Activated CD4-positive, alpha-beta memory T cell treated with anti-CD3 and anti-CD28 coated beads for 36 hours (primary cell): ENCODE measurements around the gene EVI5. TPM values are rescaled to one million over a fixed set of nuclear protein-coding genes. Genes with fewer than 3 reads are reported as not detected.
A peak's percentile ranks its signal among the peaks of the same experiment; 100 is the strongest.

Experiments used
- CTCF ChIA-PET: fragments of 350-600 bp; sonication (Branson Sonifier 250); formaldehyde crosslinking; loops from one replicate; lab custom pipeline; 2021; ENCODE audit warnings: antibody characterized with exemption, inconsistent platforms; lab: Charles Lee
- POLR2A ChIA-PET: fragments of 350-600 bp; sonication (Branson Sonifier 250); formaldehyde crosslinking; loops from one replicate; lab custom pipeline; 2021; ENCODE audit warnings: antibody characterized with exemption; lab: Charles Lee
- DNase-seq: peaks from one replicate; pipeline ENCODE4 v3.0.0-alpha.2; 2020
- H3K27ac Mint-ChIP-seq: one replicate; pipeline ENCODE4 v1.8.0; 2021; ENCODE audit warnings: mixed read lengths
- H3K27me3 Mint-ChIP-seq: one replicate; pipeline ENCODE4 v1.8.0; 2021; ENCODE audit warnings: mixed read lengths
- H3K36me3 Mint-ChIP-seq: one replicate; pipeline ENCODE4 v1.8.0; 2021; ENCODE audit warnings: mixed read lengths
- H3K4me1 Mint-ChIP-seq: one replicate; pipeline ENCODE4 v1.8.0; 2021; ENCODE audit warnings: low read depth, mixed read lengths
- H3K4me3 Mint-ChIP-seq: one replicate; pipeline ENCODE4 v1.8.0; 2021; ENCODE audit warnings: mild to moderate bottlenecking, mixed read lengths
- H3K9me3 Mint-ChIP-seq: one replicate; pipeline ENCODE4 v1.8.0; 2021; ENCODE audit warnings: mixed read lengths
- intact Hi-C: fragments of 100-400 bp; cut with micrococcal nuclease; formaldehyde crosslinking; loops from one replicate; pipeline ENCODE4 v1.15.1; 2023
- total RNA-seq, 2 experiments: library from RNA; stranded (reverse); gene quantifications; one replicate each; pipeline ENCODE4 v1.2.3, GENCODE V29; 2021

EVI5 gene
- total RNA-seq, 2 experiments from 2014 or later: 36.0 to 37.2 TPM

DNA sequence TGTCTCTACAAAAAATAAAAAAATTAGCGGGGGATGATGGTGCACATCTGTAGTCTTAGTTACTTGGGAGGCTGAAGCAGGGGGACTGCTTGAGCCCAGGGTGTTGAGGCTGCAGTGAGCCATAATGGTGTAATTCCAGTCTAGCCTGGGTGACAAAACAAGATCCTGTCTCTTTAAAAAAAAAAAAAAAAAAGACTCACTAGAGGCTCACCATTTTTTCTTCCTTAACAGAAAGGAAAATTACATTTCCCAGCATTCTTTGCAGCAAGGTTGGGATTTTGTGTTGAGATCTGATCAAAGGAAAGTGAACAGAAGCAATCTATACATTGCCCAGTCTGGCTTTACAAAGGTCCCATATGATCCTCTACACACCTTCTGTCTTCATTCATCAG, 319.7 kb downstream of the EVI5 start:
- intact Hi-C loops: loop anchor here (2.0 kb wide), 1 partner anchor 14 kb away; no protein-coding TSS in a partner anchor
- DNase-seq: no peak
- ChIA-PET POLR2A (interaction anchor here (0.9 kb wide), 1 partner anchor 17 kb away, joined by 4 read pairs; no protein-coding TSS in a partner anchor), CTCF (no interaction called here)
- no peaks in the 10 kb centered on the region for H3K9me3 Mint-ChIP-seq
- no peaks in the 10 kb centered on the region for H3K27me3 Mint-ChIP-seq
- H3K4me3 Mint-ChIP-seq: no peak overlapping the region
- peaks cover 58% of the 10 kb centered on the region for H3K4me1 Mint-ChIP-seq
- peak overlapping the region; percentile 67 for H3K27ac Mint-ChIP-seq
- H3K36me3 Mint-ChIP-seq: peaks cover 12% of the 10 kb centered on the region

DNA sequence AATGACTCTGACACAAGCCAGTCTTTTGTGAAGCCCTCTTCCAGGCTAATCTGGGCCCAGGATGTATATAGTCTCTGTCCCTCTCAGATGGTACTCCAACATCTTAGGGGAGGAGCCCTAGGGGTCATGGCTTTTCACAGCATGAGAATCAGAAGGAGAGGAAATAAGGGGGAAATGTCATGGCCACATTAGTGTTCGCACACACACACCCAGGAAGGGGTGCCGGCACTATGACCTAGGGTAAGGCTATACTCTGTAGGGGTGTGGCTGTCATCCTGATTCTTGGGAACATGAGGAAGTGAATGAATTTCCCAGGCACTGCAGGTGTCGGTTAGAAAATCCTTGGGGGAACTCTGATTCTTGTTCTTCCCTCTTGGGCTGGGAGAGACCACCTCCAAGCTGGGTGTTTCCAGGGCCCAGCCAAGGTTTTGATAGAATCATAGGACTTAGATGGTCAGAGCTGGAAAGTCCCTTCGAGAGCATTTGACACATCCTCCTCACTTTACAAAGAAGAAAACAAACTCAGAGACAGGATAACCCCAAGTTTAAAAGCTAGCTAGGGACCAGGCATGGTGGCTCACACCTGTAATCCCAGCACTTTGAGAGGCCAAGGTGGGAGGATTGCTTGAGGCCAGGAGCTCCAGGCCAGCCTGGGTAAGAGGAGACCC, 320.2 kb downstream of the EVI5 start:
- Mint-ChIP-seq H3K27me3 (no peaks in the 10 kb centered on the region), H3K27ac (peak overlapping the region; percentile 67), H3K4me3 (no peak overlapping the region), H3K9me3 (no peaks in the 10 kb centered on the region), H3K36me3 (peaks cover 9% of the 10 kb centered on the region), H3K4me1 (peaks cover 61% of the 10 kb centered on the region)
- POLR2A ChIA-PET: interaction anchor here (0.9 kb wide), 1 partner anchor 18 kb away, joined by 4 read pairs; no protein-coding TSS in a partner anchor
- intact Hi-C loops: loop anchor here (2.0 kb wide), 1 partner anchor 14 kb away; no protein-coding TSS in a partner anchor
- no peak for DNase-seq
- CTCF ChIA-PET: no interaction called here

DNA sequence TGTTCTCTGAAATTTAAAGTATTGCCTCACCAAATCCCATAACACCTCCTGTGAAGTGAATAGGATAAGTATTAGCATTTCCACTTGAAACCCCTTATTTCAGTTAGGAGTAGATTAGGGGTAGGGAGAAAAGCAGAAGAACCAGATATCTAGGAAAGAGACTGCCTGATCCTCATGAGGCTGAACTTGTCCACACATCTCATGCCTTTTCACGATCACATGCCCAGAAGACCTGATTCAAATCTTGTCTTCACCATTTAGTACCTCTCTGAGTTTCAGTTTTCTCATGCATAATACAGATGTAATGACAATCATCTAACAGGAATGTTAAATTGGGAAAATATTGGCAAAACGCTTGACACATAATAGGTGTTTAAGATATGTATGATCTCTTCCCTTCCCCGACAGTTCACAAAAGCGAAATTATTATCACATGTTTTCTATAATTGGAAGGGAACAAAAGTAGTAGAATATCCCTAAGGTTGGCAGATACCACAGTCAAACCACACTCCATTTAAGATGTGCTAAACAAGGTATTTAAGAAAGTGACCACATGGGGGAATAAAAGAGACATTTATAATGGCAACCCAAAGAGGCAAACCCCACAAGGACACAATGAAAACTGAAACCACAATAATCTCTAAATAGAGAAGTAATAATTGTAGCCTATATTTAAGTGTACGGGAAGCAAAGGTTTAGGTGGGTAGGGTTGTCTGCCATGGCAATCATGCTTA, 323.4 kb downstream of the EVI5 start:
- Mint-ChIP-seq H3K27ac (no peak overlapping the region), H3K36me3 (peaks cover 2% of the 10 kb centered on the region), H3K4me3 (no peak overlapping the region), H3K9me3 (no peaks in the 10 kb centered on the region), H3K27me3 (no peaks in the 10 kb centered on the region), H3K4me1 (peaks cover 52% of the 10 kb centered on the region)
- intact Hi-C loops: no loop called here
- ChIA-PET CTCF (interaction anchor here (2.1 kb wide), 1 partner anchor 464 kb away, joined by 6 read pairs; no protein-coding TSS in a partner anchor), POLR2A (no interaction called here)
- no peak for DNase-seq

DNA sequence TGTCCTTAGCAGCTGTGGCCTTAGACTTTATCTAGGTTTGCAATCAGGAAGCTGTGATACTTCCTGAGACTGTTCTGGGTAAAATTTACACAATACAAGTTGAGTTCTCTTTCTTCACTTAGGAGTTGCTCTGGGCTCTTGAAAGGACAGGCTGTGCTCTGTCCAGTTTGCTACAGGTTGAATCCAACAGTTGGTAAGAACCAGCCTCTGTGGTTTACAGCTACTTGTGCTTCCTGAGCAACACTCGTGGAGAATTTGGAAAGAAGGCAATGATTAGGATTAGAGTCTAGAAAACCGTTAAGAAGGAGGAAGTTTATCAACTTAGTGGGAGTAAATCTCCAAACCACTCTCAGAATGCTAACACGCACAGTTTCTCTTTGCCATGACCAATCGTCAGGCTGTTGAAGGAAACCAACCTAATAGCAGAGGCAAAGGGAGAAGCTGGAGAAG, 325.0 kb downstream of the EVI5 start:
- ChIA-PET POLR2A (interaction anchor here (0.7 kb wide), 1 partner anchor 460 kb away, joined by 6 read pairs; no protein-coding TSS in a partner anchor), CTCF (interaction anchor here (1.3 to 2.1 kb wide), 2 partner anchors 26 to 463 kb away, joined by 4 to 6 read pairs; no protein-coding TSS in a partner anchor)
- H3K36me3 Mint-ChIP-seq: no peaks in the 10 kb centered on the region
- H3K27me3 Mint-ChIP-seq: no peaks in the 10 kb centered on the region
- no peaks in the 10 kb centered on the region for H3K9me3 Mint-ChIP-seq
- H3K4me1 Mint-ChIP-seq: peaks cover 39% of the 10 kb centered on the region
- H3K4me3 Mint-ChIP-seq: no peak overlapping the region
- H3K27ac Mint-ChIP-seq: no peak overlapping the region
- intact Hi-C loops: no loop called here
- DNase-seq: no peak

Other genes starting within 250 kb of the EVI5 start
- gene RPL5, start 46.9 kb upstream of the EVI5 start, total RNA-seq: 1,000 to 10,000 TPM; 1,530 to 1,539 TPM
- 1 to 10 TPM; 8.2 to 8.7 TPM for gene DIPK1A, start 176.4 kb upstream of the EVI5 start, total RNA-seq